ENCODE results near the gene ANKRD50. TPM values are rescaled to one million over a fixed set of nuclear protein-coding genes. Genes with fewer than 3 reads are reported as not detected.

ANKRD50 gene
- total RNA-seq, 1 donor from 2014 or later, result 77.8 TPM

DNA sequence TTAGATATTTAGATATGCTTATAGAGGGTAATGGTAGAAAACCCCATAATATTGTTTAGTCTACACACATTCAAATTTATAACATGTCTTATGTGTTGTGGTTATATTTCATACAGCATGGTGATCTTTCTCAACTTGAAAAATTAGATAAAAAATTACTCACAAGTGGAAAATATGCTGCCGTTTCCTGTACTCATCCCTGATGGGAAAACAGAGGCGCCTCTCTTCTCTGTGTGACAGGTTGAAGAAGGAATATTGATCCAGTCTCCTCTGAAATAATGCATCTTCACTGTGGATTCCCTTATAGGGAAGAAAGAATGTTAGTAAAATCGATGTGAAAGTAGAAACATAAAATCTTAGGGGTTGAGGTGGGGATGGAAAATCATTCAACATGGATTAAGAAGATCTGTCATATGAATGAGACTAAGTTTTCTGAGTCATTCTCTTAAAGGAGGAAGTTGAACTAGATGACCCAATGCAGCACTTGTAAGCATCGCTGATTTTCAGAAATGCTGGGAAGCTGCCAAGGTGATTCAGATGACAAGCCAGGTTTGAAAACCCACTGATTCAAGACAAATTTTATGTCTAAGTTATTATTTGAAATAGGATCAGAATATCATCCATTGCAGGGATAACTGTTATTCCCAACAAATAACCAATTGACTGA, 70.7 kb downstream of the ANKRD50 start:
- no peaks in the 10 kb centered on the region for H3K4me1 ChIP-seq (ENCODE audit: control insufficient read depth in 3 of 3, insufficient read depth in 3 of 3, low read length in 3 of 3)
- no peaks in the 10 kb centered on the region for H3K27me3 ChIP-seq (ENCODE audit: control insufficient read depth in 3 of 3, insufficient read depth in 3 of 3, low read length in 3 of 3)
- no peak overlapping the region for H3K4me3 ChIP-seq (ENCODE audit: low read length in 3 of 3)
- no peak overlapping the region for H3K27ac ChIP-seq (ENCODE audit: low read depth, low read length)
- no peaks in the 10 kb centered on the region for H3K9me3 ChIP-seq (ENCODE audit: control insufficient read depth in 3 of 3, low read length in 3 of 3)
- H3K9ac ChIP-seq (ENCODE audit: low read depth in 1 of 3, low read length in 3 of 3), result no peak overlapping the region
- H3K36me3 ChIP-seq (ENCODE audit: control insufficient read depth in 3 of 3, insufficient read depth in 3 of 3, low read length in 3 of 3), result no peaks in the 10 kb centered on the region

DNA sequence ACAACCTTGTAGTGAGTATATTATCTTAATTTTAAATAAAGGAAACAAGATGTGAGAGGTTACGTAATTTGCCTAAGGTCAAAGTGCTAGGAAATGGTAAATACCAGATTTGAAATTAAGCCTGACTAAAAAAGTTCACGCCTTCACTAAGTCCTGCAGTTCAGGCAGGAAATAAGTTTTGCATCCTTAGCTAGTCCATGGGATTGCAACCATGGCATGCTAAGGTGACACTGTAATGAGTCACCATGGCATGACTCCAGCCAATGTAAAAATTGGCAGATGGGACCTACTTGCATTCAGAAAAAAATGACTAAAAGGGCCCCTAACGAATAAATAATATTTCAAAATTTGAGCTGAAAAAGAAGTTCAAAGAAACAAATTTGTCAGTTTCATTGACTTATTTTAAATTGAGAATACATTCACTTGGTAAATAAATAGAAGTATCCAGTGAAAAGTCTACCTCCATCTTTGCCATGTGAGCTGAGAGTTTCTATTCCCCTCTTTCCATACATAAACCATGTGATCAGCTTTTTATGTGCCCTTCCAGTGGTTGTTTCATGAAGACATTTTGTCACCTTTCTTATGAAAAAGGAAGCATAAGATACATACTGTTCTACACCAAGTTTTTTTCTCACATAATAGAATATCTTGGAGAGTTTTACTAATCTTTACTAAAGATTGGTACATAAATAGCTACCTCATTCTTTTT, 72.4 kb downstream of the ANKRD50 start:
- Histone ChIP-seq H3K27ac (ENCODE audit: low read depth, low read length) (no peak overlapping the region), H3K4me1 (ENCODE audit: control insufficient read depth in 3 of 3, insufficient read depth in 3 of 3, low read length in 3 of 3) (no peaks in the 10 kb centered on the region), H3K27me3 (ENCODE audit: control insufficient read depth in 3 of 3, insufficient read depth in 3 of 3, low read length in 3 of 3) (no peaks in the 10 kb centered on the region), H3K9me3 (ENCODE audit: control insufficient read depth in 3 of 3, low read length in 3 of 3) (no peaks in the 10 kb centered on the region), H3K9ac (ENCODE audit: low read depth in 1 of 3, low read length in 3 of 3) (no peak overlapping the region), H3K4me3 (ENCODE audit: low read length in 3 of 3) (no peak overlapping the region), H3K36me3 (ENCODE audit: control insufficient read depth in 3 of 3, insufficient read depth in 3 of 3, low read length in 3 of 3) (no peaks in the 10 kb centered on the region)

DNA sequence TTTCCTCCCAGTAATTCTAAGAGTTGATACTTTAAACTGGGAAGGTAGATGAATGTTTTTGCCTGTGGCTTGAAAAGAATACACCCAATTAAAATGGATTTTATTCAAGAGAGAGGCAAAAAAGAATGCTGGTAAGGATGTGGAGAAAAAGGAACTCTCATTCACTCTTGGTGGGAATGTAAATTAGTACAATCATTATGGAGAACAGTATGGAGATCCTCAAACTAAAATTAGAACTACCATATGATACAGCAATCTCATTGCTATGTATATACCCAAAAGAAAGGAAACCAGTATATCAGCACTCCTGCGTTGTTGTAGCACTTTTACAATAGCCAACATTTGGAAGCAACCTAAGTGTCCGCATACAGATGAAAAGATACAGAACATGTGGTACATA, 75.2 kb downstream of the ANKRD50 start:
- Histone ChIP-seq H3K9me3 (ENCODE audit: control insufficient read depth in 3 of 3, low read length in 3 of 3) (no peaks in the 10 kb centered on the region), H3K27me3 (ENCODE audit: control insufficient read depth in 3 of 3, insufficient read depth in 3 of 3, low read length in 3 of 3) (no peaks in the 10 kb centered on the region), H3K9ac (ENCODE audit: low read depth in 1 of 3, low read length in 3 of 3) (no peak overlapping the region), H3K36me3 (ENCODE audit: control insufficient read depth in 3 of 3, insufficient read depth in 3 of 3, low read length in 3 of 3) (no peaks in the 10 kb centered on the region), H3K4me1 (ENCODE audit: control insufficient read depth in 3 of 3, insufficient read depth in 3 of 3, low read length in 3 of 3) (no peaks in the 10 kb centered on the region), H3K4me3 (ENCODE audit: low read length in 3 of 3) (no peak overlapping the region), H3K27ac (ENCODE audit: low read depth, low read length) (no peak overlapping the region)

DNA sequence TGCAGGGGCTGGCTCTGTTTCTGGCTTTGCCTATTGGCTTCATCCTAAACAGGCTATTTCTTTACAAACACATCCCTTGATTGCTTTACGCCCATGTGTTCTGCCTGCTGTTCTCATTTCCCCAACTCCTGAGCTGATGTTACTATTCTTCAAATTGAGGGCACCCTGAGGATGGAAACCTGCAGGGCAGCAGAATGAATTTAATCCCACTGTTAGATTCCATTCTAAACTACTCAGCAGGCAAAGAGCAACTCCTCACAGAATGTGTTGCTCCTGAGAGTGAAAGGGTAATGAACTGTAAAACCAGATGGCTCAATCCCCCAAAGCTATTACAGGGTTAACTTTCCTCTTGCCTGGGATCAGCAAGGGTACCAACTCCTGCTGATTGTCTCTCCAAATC, 75.7 kb downstream of the ANKRD50 start:
- Histone ChIP-seq H3K9ac (ENCODE audit: low read depth in 1 of 3, low read length in 3 of 3) (no peak overlapping the region), H3K36me3 (ENCODE audit: control insufficient read depth in 3 of 3, insufficient read depth in 3 of 3, low read length in 3 of 3) (no peaks in the 10 kb centered on the region), H3K9me3 (ENCODE audit: control insufficient read depth in 3 of 3, low read length in 3 of 3) (no peaks in the 10 kb centered on the region), H3K4me3 (ENCODE audit: low read length in 3 of 3) (no peak overlapping the region), H3K27me3 (ENCODE audit: control insufficient read depth in 3 of 3, insufficient read depth in 3 of 3, low read length in 3 of 3) (no peaks in the 10 kb centered on the region), H3K27ac (ENCODE audit: low read depth, low read length) (no peak overlapping the region), H3K4me1 (ENCODE audit: control insufficient read depth in 3 of 3, insufficient read depth in 3 of 3, low read length in 3 of 3) (no peaks in the 10 kb centered on the region)

DNA sequence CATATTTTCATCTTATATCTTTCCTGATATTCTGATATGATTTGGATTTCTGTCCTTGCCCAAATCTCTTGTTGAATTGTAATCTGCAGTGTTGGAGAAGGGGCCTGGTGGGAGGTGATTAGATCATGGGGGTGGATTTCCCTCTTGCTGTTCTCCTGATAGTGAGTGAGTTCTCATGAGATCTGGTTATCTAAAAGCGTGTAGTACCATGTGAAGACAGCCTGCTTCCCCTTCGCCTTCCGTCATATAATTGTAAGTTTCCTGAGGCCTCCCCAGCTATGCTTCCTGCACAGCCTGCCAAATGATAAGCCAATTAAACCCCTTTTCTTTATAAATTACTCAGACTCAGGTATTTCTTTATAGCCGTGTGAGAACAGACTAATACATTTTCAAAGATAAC, 77.2 kb downstream of the ANKRD50 start:
- H3K4me1 ChIP-seq (ENCODE audit: control insufficient read depth in 3 of 3, insufficient read depth in 3 of 3, low read length in 3 of 3), result no peaks in the 10 kb centered on the region
- no peak overlapping the region for H3K27ac ChIP-seq (ENCODE audit: low read depth, low read length)
- H3K4me3 ChIP-seq (ENCODE audit: low read length in 3 of 3), result no peak overlapping the region
- H3K36me3 ChIP-seq (ENCODE audit: control insufficient read depth in 3 of 3, insufficient read depth in 3 of 3, low read length in 3 of 3), result no peaks in the 10 kb centered on the region
- H3K27me3 ChIP-seq (ENCODE audit: control insufficient read depth in 3 of 3, insufficient read depth in 3 of 3, low read length in 3 of 3), result no peaks in the 10 kb centered on the region
- no peaks in the 10 kb centered on the region for H3K9me3 ChIP-seq (ENCODE audit: control insufficient read depth in 3 of 3, low read length in 3 of 3)
- no peak overlapping the region for H3K9ac ChIP-seq (ENCODE audit: low read depth in 1 of 3, low read length in 3 of 3)

DNA sequence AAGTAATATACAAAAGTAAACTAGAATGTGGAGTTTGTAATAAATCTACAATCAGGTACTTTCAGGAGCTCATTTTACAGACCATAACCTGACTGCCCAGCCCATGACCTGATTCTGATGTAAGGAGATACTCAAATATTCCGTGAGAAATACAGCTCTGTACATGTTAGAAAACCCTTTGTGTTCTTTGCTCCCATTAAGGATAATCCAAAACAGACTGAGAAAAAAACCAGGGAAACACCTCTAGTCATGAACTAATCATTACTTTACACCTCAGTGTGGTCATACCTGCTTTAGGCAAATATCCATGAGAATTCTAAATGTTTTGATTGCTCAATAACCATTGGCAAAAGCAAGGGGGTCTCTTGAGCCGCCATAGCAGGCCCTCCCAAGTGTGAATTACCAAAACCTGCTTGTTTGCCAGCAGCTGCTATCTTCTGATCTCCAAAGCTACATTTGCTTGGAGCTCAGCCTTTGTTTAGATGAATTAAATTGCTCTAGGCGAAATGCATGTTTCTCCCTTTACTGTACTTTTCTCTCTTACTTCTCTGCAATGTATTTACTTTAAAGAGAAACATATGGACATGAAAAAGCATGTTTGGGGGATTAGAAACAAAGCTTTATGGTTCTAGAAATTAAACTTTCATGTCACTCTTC, 79.1 kb downstream of the ANKRD50 start:
- Histone ChIP-seq H3K4me3 (ENCODE audit: low read length in 3 of 3) (no peak overlapping the region), H3K27ac (ENCODE audit: low read depth, low read length) (no peak overlapping the region), H3K36me3 (ENCODE audit: control insufficient read depth in 3 of 3, insufficient read depth in 3 of 3, low read length in 3 of 3) (no peaks in the 10 kb centered on the region), H3K9me3 (ENCODE audit: control insufficient read depth in 3 of 3, low read length in 3 of 3) (no peaks in the 10 kb centered on the region), H3K9ac (ENCODE audit: low read depth in 1 of 3, low read length in 3 of 3) (no peak overlapping the region), H3K27me3 (ENCODE audit: control insufficient read depth in 3 of 3, insufficient read depth in 3 of 3, low read length in 3 of 3) (no peaks in the 10 kb centered on the region), H3K4me1 (ENCODE audit: control insufficient read depth in 3 of 3, insufficient read depth in 3 of 3, low read length in 3 of 3) (no peaks in the 10 kb centered on the region)

DNA sequence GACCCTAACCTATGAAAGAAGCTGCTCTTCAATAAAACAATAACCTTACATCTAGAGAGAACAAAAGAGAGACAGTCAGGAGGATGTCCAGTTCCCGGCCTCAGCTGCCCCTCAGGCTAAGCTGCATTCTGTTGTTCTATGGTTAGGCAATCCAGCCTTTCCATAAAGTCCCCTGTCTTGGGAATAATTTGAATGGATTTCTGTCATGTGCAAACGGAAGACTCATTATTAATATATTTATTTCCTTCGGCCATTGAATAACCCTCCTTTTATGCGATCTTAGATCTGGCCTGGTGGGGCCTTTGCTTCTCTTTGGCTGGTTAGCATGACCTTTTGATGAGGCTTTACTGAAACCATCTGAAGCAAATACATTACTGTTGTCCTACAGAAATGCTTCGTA, 80.1 kb downstream of the ANKRD50 start:
- H3K9me3 ChIP-seq (ENCODE audit: control insufficient read depth in 3 of 3, low read length in 3 of 3), result no peaks in the 10 kb centered on the region
- no peaks in the 10 kb centered on the region for H3K36me3 ChIP-seq (ENCODE audit: control insufficient read depth in 3 of 3, insufficient read depth in 3 of 3, low read length in 3 of 3)
- no peaks in the 10 kb centered on the region for H3K27me3 ChIP-seq (ENCODE audit: control insufficient read depth in 3 of 3, insufficient read depth in 3 of 3, low read length in 3 of 3)
- no peak overlapping the region for H3K27ac ChIP-seq (ENCODE audit: low read depth, low read length)
- H3K4me1 ChIP-seq (ENCODE audit: control insufficient read depth in 3 of 3, insufficient read depth in 3 of 3, low read length in 3 of 3), result no peaks in the 10 kb centered on the region
- H3K4me3 ChIP-seq (ENCODE audit: low read length in 3 of 3), result no peak overlapping the region
- no peak overlapping the region for H3K9ac ChIP-seq (ENCODE audit: low read depth in 1 of 3, low read length in 3 of 3)

DNA sequence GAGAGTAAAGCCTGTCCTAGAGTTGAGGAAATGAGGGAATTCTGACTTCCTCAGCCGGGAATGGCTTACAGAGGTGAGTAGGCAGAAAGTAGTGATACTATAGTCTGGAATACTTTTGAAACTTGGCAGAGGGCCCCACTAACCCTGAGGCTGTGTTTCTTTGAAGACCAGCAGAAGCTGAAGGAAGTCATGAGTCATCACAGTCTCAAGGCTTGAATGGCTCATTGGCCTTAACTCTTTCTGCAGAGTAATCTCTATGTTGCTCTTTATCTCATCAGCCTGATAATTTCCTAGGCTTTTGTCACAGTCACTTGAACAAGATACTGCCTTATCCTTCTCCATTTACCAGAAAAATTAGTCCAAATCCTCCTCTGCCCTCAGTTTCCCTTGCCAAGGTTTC, 80.8 kb downstream of the ANKRD50 start:
- H3K4me1 ChIP-seq (ENCODE audit: control insufficient read depth in 3 of 3, insufficient read depth in 3 of 3, low read length in 3 of 3), result no peaks in the 10 kb centered on the region
- H3K4me3 ChIP-seq (ENCODE audit: low read length in 3 of 3), result no peak overlapping the region
- H3K27me3 ChIP-seq (ENCODE audit: control insufficient read depth in 3 of 3, insufficient read depth in 3 of 3, low read length in 3 of 3), result no peaks in the 10 kb centered on the region
- H3K36me3 ChIP-seq (ENCODE audit: control insufficient read depth in 3 of 3, insufficient read depth in 3 of 3, low read length in 3 of 3), result no peaks in the 10 kb centered on the region
- H3K27ac ChIP-seq (ENCODE audit: low read depth, low read length), result no peak overlapping the region
- no peaks in the 10 kb centered on the region for H3K9me3 ChIP-seq (ENCODE audit: control insufficient read depth in 3 of 3, low read length in 3 of 3)
- H3K9ac ChIP-seq (ENCODE audit: low read depth in 1 of 3, low read length in 3 of 3), result no peak overlapping the region

DNA sequence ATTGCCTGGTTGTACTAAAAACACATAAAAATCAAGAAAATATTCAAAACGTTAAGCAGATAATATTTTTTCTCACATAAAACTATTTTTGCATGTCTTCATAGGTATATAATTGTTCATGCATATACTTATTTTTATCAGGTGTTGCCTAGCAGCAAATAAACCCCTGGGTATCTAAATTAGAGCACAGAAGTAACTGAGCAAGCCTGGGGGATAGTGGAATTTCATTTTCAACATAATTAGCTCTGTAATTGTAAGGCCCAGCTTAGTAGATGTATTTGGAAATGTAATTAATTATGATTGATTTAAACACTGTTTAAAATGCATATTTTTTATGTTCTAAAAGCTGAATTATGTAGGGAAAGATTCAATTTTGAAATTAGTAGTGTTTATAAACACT, 82.9 kb downstream of the ANKRD50 start:
- Histone ChIP-seq H3K9me3 (ENCODE audit: control insufficient read depth in 3 of 3, low read length in 3 of 3) (no peaks in the 10 kb centered on the region), H3K9ac (ENCODE audit: low read depth in 1 of 3, low read length in 3 of 3) (no peak overlapping the region), H3K36me3 (ENCODE audit: control insufficient read depth in 3 of 3, insufficient read depth in 3 of 3, low read length in 3 of 3) (no peaks in the 10 kb centered on the region), H3K4me1 (ENCODE audit: control insufficient read depth in 3 of 3, insufficient read depth in 3 of 3, low read length in 3 of 3) (no peaks in the 10 kb centered on the region), H3K27ac (ENCODE audit: low read depth, low read length) (no peak overlapping the region), H3K27me3 (ENCODE audit: control insufficient read depth in 3 of 3, insufficient read depth in 3 of 3, low read length in 3 of 3) (no peaks in the 10 kb centered on the region), H3K4me3 (ENCODE audit: low read length in 3 of 3) (no peak overlapping the region)

All from skeletal muscle tissue (tissue), 4 donors.